ENCODE results near the gene TMEM109. TPM values are rescaled to one million over a fixed set of nuclear protein-coding genes. Genes with fewer than 3 reads are reported as not detected.
A peak's percentile ranks its signal among the peaks of the same experiment; 100 is the strongest.
"Not testable (repeated sequence)": the region's sequence is repeated elsewhere in the genome, so short reads cannot be mapped to it uniquely, and the experiment has no call there.

The TMEM109 gene
- total RNA-seq, 1 donor from 2014 or later, result 9.4 TPM

DNA sequence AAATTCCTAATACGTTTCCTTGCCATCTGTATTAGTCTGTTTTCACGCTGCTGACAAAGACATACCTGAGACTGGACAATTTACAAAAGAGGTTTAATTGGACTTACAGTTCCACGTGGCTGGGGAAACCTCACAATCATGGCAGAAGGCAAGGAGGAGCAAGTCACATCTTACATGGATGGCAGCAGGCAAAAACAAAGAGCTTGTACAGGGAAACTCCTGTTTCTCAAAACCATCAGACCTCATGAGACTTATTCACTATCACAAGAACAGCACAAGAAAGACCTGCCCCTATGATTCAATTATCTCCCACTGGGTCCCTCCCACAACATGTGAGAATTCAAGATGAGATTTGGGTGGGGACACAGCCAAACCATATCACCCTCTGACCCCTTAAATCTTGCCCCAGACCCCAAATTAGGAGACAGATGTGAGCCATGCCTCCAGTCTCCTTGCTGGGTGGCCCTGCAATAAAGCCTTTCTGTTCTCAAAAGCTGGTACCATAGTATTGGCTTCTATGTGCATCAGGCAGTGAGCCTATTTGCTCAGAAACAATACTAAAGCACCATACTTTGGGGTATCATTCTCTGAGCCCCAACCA lies 4.2 kb upstream of the TMEM109 start:
- not testable (repeated sequence) for FAIRE-seq; DNase-seq (ENCODE audit: low spot score in 2 of 2)

DNA sequence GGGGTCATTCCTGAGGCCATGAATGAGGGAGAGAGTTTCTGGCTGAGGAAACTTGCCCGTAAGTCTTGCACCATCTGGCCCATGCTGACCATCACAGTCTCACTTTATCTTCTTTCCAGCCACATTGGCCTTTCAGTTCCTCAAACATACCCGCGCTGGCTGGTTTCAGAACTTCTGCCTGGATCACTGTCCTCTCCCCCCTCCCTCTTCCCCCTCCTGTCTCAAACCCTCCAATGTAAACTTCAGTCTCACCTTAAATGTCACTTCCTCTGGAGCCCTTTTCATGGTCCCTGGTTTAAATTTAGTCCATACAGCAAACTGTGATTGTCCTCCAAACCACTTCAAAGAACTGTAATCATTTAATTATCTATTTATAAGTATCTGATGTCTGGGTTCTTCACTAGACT lies 3.7 kb upstream of the TMEM109 start:
- no peak for FAIRE-seq

DNA sequence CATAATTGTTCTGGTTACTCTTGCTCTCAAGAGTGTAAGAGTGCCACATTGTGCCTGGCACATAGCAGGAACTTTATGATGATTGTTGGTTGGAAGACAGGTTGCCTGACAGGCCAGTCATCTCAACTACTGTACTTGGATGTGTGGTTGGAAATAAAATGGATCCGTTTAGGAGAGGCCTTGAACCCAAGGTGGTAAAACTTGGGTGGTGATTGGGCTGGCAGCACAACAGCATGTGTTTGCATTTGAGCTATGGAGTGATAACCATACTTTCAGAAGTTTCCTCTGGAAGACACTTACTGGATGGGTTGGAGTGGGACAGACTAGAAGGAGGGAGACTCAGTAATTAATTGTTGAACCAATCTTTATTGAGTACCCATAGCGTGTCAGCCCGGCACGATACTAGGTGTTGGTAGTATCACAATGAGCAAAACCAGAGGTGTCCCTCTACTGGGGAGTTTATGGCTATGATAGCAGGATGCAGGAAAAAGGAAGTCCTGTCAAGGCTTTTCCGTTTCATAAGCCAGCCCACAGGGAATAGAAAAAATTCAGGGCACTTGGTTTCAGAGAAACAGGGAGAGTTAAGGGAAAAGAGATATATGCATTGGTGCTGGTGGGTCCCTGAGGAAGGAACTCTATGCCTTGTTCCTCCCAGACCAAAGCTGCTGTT lies 3.1 kb upstream of the TMEM109 start:
- no peak for FAIRE-seq
- no peak for DNase-seq (ENCODE audit: low spot score in 2 of 2)

More for the DNA sequence above, 3.7 kb upstream of the TMEM109 start:
- no peak for DNase-seq (ENCODE audit: low spot score in 2 of 2)

DNA sequence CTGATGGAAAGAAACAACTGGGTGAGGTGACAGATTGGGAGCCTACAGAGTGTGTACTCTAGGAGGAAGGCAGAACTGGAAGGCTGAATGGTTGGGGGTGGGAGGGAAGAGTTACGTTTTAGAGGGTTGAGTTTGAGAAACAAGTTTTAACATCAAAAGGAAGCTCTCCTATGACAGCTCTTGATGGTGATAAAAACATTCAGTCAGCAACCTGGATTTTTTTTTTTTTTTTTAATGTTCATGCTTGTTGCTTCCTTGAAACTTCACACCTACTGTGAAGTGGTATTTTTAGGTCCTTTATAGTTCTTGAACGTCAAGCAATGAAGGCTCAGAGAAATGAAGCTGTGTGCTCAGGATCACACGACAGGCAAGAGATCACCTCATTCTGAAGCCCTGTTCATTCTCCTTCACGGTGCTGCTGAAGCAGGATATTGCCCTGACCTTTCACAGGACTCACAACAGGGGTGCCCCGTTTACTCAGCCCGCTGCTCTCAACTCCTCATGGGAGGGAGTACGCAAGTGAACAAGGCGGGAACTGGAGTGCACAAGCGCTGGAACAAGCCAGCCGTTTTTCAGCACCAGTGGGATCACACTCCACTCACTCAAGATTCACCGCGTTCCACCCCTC lies 1.6 kb upstream of the TMEM109 start:
- no peak for FAIRE-seq

DNA sequence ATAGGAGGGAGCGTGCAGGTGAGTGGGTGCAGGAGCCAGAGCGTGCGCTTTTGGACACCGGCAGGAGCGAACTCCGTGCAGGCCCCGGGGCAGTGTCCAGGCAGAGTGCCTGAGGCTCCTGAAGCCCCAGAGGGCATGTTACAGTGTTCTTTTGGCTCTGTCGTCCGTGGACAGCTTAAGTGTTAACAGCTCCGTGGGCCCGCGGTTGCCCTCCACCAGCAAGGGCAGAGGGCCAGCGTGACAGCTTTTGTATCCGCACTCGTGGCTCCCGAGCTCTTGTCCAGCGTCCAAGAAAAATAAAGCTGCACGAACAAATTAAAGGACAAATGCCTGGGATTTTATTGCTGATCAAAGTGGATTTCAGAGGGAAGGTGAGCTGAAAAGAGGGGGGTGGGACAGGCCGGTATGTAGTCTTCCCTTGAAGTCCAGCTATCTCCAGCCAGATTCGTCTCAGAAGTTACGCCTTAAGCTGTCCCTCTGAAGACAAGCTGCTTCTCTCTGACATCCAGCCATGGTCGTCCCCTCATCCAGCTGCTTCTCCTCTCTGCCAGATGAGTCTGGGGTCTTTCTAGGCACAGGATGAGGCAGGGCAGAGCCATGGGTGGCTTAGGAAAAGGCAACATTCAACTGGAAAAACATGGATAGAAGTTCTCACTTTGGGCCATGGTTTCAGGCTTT lies 968 bp upstream of the TMEM109 start:
- no peak for DNase-seq (ENCODE audit: low spot score in 2 of 2)
- FAIRE-seq, result no peak

More for the DNA sequence above, 1.6 kb upstream of the TMEM109 start:
- no peak for DNase-seq (ENCODE audit: low spot score in 2 of 2)

DNA sequence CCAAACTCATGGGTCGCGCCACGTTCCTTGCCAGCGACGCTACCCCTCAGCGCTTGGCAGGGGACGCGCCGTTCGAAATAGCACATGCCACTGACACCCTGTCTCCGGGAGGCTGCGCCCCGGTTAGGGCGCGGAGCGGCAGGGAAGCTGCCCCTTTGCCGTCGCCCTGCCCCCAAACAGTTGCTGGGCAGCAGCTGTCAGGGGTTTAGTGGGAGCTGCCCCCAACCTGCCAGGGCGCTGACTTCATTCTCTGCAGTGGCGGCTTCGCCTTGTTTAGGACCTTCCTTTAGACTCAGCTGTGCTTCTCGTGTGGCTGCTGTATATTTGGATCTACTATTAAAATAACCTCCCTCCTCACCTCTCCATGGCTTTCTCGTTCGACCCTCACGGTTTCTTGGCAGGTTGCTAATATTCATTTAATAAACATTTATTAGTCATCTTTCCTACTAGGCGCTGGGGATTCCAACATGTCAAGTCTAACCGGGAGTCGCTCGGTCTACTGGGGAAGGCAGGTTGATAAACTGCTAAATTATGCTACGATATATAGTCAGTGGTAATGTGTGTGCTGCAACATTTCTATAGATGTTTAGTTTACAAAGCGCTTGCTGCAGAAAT lies 782 bp downstream of the TMEM109 start:
- no peak for DNase-seq (ENCODE audit: low spot score in 2 of 2)
- no peak for FAIRE-seq

DNA sequence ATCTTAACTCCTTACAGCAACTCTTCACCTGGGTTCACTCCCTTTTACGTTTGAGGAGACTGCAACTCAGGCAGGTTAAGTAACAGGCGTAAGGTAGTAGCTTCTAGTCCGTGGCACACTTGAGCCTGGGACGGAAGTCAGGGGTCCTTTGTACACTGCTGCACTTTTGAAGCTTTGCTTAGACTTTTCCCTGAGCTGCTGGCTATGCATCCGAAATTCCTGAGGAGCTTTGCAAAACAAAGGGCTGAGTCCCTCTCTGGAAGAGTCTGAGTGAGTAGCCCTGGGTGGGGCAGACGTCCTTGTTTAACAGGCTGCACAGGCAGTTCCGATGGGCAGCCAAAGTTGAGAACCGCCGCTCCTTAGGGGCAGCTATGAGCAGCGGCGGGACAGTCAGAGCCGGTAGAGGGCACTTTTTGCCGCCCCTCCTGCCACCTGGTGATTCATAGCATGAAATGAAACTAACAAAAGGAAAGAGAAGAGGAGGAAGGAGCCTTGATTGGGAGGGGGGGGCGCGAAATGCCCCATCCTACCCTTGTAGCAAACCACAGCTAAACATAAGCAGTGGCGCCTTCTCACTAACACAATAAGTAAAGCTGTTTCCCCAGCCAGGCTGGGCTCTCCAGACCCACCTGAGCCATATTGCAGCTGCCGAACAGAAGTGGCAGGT lies 1.4 kb downstream of the TMEM109 start:
- FAIRE-seq, result no peak
- DNase-seq (ENCODE audit: low spot score in 2 of 2), result peak in 1 of 2 donors; percentile 67

DNA sequence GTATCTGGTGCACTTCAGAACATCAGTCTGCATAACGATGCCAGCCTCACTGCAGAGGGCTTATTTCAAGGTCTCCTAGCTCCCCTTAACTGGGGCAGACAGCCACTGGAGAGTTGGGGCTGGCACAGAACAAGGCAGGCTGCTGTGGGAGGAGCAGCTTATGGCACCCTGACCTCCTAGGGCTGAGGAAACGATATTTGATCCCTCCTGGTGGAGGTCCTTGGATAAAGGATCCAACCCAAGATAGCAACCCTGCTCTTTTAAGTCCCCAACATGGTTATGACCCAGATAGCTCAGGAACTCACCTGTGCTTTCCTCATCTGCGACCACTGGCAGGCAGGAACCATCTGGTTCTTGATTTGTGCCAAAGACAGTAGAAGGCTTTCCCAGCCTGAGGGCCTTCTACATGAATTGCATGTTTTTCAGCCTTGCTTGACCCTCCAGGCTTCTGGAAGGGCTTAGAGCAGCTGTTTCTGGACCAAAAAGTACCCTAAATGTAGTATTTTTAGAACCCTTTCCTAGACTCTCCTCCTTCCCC lies 2.8 kb downstream of the TMEM109 start:
- FAIRE-seq (no peak), DNase-seq (ENCODE audit: low spot score in 2 of 2) (no peak)

DNA sequence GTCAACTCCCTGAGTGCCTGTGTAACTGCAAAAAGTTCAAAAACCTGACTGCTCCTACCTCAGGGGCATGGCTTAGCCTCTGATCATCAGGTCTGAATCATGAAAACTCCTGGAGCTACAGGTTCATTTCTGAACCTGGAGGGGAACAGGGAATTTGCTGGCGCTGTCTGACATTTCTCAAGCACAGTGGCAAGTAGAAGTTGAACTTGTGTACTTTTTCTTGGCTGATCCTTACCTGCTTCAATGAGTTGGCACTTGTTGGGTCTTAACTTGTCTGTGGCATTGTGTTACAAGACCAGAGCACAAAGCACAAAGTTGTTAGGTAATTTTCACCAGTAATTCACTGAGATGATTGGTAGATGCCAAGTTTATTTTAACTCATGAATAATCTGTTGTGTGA lies 3.3 kb downstream of the TMEM109 start:
- no peak for FAIRE-seq
- no peak for DNase-seq (ENCODE audit: low spot score in 2 of 2)

DNA sequence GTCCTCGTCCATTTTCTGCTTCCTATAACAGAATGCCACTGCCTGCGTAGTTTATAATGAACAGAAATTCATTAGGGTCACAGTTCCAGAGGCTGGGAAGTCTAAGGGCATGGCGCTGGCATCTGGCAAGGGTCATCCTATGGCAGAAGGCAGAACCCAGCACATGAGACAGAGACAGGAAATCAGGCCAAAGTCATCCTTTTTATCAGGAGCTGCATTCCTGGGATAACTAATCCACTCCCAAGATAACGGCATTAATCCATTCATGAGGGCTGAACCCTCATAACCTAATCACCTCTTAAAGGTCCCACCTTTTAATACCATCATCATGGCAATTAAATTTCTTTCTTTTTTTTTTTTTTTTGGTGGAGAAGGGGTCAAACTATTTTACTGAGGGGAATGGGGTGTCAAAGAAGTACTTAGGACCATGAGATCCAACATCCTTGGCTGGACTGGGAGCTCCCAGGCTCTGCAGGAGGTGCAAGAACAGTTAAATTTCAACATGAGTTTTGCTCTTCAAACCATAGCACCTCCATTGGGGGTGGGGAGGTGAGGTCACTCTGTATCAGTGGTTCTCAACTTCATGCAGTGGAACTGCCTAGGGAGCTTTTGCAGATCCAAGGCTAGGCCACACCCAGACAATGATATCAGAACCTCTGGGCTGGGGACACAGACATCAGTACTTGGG lies 4.4 kb downstream of the TMEM109 start:
- DNase-seq (ENCODE audit: low spot score in 2 of 2) (no peak), FAIRE-seq (no peak)

DNA sequence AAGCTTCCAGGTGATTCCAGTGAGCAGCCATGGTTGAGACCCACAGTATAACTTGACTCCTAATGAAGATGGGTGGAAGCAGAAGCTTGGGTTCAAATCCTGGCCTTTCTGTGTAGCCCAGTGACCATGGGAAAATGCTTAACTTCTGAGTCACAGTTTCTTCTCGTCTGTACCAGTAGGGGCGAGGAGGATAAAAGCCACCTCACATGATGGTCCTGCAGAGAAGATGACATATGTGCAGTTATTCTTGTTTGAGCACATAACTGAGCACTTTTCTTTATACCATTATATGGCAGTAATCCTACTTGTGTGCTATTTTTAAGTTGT lies 4.9 kb downstream of the TMEM109 start:
- DNase-seq (ENCODE audit: low spot score in 2 of 2), result no peak
- FAIRE-seq, result no peak

DNA sequence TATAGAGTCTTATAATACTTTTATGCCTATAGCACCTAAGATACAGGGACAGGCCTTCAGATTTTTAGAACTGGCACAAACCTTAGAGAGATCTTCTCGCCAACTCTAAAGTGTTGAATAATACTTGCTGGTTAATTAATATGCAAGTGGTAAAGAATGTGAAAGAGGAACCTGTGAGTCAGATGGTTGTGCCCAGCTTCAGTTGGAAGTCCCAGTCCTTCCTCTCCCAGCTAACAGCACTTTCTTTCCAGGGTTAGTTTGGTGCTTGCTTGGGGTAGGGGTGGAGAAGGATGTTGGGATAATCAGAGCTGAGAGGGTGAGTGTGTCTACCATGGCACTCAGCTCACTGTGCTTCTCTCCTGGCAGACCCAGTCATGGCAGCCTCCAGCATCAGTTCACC lies 5.4 kb downstream of the TMEM109 start:
- DNase-seq (ENCODE audit: low spot score in 2 of 2) (no peak), FAIRE-seq (no peak)

DNA sequence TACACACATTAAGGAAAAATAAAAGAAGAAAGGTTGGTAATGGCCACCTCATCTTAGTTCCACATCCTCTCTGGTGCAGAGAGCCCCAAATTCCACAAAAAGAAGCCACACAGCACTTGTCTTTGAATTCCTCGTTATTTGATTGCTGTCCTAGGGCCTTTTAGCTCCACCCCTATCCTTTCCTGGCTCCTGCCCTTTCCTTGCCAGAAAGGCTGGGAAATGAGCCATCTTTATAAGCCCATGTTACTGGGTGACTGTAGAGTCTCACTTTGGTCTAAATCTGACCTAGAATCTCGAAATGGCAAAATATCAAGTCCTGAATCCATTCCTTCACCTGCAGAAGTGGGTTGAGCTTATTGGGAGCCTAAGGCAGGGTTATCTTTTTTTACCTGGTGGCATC lies 6.0 kb downstream of the TMEM109 start:
- no peak for FAIRE-seq
- DNase-seq (ENCODE audit: low spot score in 2 of 2), result no peak

DNA sequence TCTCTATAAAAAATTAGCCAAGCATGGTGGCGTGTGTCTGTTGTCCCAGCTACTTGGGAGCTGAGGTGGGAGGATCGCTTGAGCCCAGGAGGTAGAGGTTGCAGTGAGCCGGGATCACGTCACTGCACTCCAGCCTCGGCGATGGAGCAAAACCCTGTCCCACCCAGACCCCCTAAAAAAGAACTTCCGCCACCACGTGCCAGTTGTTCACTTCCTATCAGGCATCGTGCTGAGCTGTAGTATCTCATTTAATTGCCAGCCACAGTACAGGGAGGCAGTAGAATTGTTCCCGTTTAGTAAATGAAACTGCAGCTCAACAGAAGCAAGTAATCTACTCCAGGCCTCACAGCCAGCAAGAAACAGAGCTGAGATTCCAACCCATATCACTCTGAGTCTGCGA lies 7.3 kb downstream of the TMEM109 start:
- no peak for FAIRE-seq

DNA sequence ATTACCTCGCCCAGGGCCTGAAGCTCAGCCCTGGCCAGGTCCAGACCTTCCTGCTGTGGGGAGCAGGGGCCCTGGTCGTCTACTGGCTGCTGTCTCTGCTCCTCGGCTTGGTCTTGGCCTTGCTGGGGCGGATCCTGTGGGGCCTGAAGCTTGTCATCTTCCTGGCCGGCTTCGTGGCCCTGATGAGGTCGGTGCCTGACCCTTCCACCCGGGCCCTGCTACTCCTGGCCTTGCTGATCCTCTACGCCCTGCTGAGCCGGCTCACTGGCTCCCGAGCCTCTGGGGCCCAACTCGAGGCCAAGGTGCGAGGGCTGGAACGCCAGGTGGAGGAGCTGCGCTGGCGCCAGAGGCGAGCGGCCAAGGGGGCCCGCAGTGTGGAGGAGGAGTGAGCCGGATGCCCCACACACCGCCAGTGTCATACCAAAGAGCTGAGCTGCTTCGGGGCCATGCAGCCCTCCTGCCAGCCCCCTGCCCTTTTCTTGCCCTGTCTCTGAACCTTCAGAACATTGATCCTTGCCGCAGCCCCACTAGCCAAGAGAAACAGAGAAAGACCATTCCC lies 7.9 kb downstream of the TMEM109 start:
- DNase-seq (ENCODE audit: low spot score in 2 of 2) (no peak), FAIRE-seq (no peak)

More for the DNA sequence above, 7.3 kb downstream of the TMEM109 start:
- DNase-seq (ENCODE audit: low spot score in 2 of 2), result no peak

DNA sequence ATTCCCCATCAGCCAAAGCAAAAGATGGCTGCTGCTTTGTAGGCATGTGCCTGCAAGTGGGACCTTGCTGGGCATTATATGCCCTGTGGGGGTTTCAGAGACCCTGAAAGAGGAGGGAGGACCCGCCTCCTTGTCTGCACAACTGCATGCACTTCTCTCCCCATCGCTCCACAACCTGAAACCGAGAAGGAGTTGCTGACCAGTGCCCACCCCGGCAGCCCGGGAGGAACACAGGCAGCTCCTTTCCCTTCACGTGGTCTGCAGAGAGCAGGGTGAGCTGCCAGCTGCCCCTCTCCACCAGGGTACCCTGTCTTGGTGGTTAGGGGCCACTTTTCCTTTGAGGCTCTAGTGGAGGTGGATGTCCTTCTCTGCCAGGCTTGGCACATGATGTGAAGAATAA lies 8.9 kb downstream of the TMEM109 start:
- no peak for DNase-seq (ENCODE audit: low spot score in 2 of 2)
- no peak for FAIRE-seq

DNA sequence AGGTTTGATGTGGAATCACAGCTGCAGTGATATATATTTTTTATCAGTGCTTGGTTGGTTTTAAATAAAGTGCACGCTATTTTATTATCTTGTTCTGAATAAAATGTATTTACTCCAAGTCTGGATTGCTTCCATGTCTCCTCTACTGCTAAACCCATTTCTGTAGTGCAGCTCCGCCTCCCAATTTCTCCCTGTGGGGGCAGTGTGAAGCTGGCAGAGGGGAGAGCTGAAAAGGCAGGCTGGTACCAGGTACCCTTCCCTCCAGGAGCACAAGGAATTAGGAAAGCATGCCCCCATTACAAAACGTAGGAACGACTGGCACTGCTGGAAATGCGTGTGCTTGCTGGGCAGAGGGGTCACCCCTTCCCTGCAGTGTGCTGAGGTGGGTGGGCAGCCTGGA lies 9.4 kb downstream of the TMEM109 start:
- no peak for FAIRE-seq
- DNase-seq (ENCODE audit: low spot score in 2 of 2), result no peak

DNA sequence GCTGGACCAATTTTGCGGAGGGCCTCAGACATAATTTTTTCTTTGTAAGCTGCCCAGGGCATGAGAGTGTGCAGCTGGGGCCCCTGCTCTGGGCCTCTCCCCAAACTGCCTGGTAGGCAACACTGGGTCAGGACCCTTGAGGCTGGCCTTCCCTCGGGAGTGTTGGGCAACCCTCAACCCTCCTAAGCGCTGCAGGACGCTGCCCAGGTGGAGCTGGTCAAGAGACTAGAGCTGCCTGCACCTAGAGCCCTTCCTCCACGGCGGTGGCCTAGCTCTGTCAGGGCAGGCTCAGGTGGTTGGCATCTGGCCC lies 9.8 kb downstream of the TMEM109 start:
- FAIRE-seq (no peak), DNase-seq (ENCODE audit: low spot score in 2 of 2) (no peak)

DNA sequence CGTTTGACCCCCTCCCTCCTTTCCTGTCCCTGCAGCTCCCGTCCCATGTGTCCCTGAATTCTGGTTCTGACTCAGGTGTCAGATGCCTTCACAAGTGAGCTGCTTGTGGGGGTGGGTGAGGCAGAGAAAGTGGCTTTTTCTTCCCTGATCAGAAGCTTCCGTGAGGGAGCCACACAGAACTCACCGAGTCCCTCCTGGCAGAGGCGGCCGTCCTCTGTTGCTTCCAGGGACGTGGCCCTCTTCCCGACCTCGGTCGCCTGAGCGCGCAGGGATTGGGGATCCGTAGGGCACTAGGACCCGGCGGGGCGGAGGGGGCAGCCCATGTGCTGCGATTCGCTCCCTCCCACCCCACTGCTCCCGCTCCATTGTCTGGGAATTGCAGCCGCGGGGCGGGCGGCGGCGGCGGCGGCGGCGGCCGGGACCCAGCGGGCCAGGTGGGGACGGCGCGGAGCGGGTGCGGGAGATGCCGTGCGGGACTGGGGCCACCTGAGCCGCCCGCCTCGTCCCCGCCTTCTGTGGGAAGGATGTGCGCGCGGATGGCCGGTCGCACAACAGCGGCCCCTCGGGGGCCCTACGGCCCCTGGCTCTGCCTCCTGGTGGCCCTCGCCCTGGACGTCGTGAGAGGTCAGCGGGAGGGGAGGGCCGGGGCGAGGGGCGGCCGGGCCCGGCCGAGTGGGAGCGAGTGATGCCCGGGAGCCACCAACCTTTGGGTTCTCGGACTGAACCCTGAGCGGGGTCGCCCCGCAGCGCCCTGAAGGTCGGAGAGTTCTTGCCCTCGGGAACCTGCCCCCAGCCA lies 10.3 kb downstream of the TMEM109 start, which contains the start of gene TMEM132A:
TMEM132A (plus strand) TSS at position 351 of the 796 bp plus-strand sequence; CDS start at position 525, 174 bp downstream.
- DNase-seq (ENCODE audit: low spot score in 2 of 2), result peak; percentile 93 to 94
- no peak for FAIRE-seq
